ENCODE data around the gene FOXD2. TPM values are rescaled to one million over a fixed set of nuclear protein-coding genes. Genes with fewer than 3 reads are reported as not detected.

Gene FOXD2
- total RNA-seq, 1 donor: 0.42 TPM

DNA sequence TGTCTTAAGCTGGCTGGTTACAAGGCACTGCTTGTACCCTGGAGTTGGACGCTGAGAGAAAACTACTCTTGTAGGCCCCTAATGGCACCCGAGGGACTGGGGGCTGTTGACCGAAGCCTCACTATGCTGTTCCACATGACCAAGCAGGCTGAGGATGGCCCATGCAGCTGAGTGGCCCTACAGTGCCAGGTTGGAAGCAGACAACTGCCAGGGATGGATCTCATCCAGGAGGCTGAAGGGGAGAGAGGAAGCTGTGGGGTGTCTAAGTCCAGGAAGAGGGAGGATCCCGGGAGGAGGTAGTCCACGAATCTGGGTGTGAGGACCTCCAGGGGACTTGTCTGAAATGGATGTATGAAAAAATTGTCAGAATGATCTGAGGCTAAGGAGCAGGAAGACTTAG lies 45.8 kb downstream of the FOXD2 start:
- no peaks in the 10 kb centered on the region for H3K4me1 ChIP-seq (ENCODE audit: insufficient read depth, low read length)
- H3K27me3 ChIP-seq (ENCODE audit: insufficient read depth, low read length): no peaks in the 10 kb centered on the region
- no peak overlapping the region for H3K4me3 ChIP-seq (ENCODE audit: low read length)
- H3K9me3 ChIP-seq (ENCODE audit: low read depth, low read length): no peaks in the 10 kb centered on the region

DNA sequence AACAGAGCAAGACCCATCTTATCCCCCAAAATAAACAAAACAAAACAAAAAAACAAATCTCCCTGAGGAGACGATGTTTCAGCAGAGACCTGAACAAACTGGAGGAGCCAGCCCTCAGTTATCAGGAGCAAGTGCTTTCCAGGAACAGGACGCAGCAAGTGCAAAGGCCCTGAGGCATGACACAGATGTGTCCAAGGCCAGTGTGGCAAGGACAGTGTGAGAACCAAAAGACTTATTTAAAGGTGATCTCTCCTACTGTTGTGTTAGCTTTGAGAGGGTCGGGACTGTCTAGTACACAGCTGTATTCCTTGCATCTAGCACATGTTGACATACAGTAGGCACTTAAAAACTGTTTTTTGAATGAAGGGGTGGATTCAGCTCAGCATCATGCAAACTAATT lies 48.0 kb downstream of the FOXD2 start:
- H3K27me3 ChIP-seq (ENCODE audit: insufficient read depth, low read length): no peaks in the 10 kb centered on the region
- no peaks in the 10 kb centered on the region for H3K9me3 ChIP-seq (ENCODE audit: low read depth, low read length)
- H3K4me3 ChIP-seq (ENCODE audit: low read length): no peak overlapping the region
- H3K4me1 ChIP-seq (ENCODE audit: insufficient read depth, low read length): no peaks in the 10 kb centered on the region

DNA sequence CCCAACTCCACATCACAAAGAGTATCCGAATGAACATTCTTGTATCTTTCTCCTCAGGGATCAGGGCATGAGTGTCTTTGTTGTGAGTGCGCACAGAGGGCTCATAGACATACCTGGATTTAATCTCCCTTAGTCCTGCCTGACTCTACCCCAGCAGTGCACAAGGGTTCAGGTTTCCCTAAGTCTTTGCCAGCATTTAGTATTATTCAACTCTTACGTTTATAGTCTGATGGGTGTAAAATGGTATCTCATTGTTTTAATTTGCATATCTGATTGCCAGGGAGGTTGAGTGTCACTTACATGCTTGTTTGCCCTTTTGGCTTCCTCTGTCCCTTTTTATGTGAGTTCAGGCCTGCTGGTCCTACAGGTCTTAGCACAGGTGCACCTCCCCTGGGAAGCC lies 49.5 kb downstream of the FOXD2 start:
- H3K9me3 ChIP-seq (ENCODE audit: low read depth, low read length): no peaks in the 10 kb centered on the region
- H3K4me3 ChIP-seq (ENCODE audit: low read length): no peak overlapping the region
- H3K4me1 ChIP-seq (ENCODE audit: insufficient read depth, low read length): no peaks in the 10 kb centered on the region

DNA sequence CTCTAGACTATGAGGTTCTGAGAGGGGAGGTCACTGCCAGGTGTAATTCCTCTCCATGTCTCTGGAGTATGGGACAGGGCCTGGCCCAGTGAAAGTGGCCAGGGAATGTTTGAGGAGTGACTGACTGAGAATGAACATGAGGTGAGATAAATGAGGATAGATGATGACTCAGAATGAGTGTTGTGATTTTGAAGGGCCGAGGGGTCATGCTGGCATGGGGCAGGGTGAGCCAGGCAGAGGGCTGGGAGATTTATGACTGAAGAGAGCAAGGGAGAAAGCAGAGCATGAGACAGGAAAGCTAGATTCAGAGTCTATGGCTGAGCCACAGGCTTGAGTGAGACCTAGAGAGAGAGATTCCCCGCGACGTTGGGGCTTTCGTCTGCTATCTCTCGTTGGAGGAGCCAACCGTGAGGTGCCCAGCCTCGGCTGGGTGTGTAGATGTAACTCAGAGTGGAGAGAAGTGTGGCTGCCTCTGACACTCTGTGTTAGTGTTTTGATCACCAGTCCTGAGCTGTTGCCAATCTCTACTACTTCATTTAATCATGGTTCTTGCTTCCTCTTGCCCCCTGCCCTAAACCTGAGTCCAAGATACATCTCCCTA lies 50.1 kb downstream of the FOXD2 start:
- H3K4me3 ChIP-seq (ENCODE audit: low read length): no peak overlapping the region
- H3K4me1 ChIP-seq (ENCODE audit: insufficient read depth, low read length): no peaks in the 10 kb centered on the region
- H3K27me3 ChIP-seq (ENCODE audit: insufficient read depth, low read length): no peaks in the 10 kb centered on the region
- no peaks in the 10 kb centered on the region for H3K9me3 ChIP-seq (ENCODE audit: low read depth, low read length)

More for the DNA sequence above, 49.5 kb downstream of the FOXD2 start:
- H3K27me3 ChIP-seq (ENCODE audit: insufficient read depth, low read length): no peaks in the 10 kb centered on the region

Other genes starting within 250 kb of the FOXD2 start
- gene PDZK1IP1, start 248.0 kb upstream of the FOXD2 start, total RNA-seq: 3.6 TPM
- 10.8 TPM for gene TAL1, start 205.8 kb upstream of the FOXD2 start, total RNA-seq
- gene STIL, start 123.9 kb upstream of the FOXD2 start, total RNA-seq: 4.9 TPM
- gene CMPK1, start 104.3 kb upstream of the FOXD2 start, total RNA-seq: 161 TPM
- gene FOXE3, start 21.8 kb upstream of the FOXD2 start, total RNA-seq: not detected